Dermis microvascular lymphatic vessel endothelial cell (primary cell): Measurements from ENCODE around the gene HLA-DPB1. TPM values are rescaled to one million over a fixed set of nuclear protein-coding genes. Genes with fewer than 3 reads are reported as not detected.
"Not testable (repeated sequence)": the region's sequence is repeated elsewhere in the genome, so short reads cannot be mapped to it uniquely, and the experiment has no call there.

Experiments
- DNase-seq, 2 donors: peaks; one replicate each; pipeline versions ENCODE4 v3.0.0 to v3.0.0-alpha.2; 2010; ENCODE audit warnings: low read depth in 2 of 2
- total RNA-seq: library from RNA; depleted of rRNA; stranded (reverse); fragments of >200 nt; gene quantifications from 2 replicates; pipeline ENCODE4 v1.2.1, GENCODE V29; 2014

The HLA-DPB1 gene
- 10.9 and 13.4 TPM in 2 replicates for total RNA-seq

DNA sequence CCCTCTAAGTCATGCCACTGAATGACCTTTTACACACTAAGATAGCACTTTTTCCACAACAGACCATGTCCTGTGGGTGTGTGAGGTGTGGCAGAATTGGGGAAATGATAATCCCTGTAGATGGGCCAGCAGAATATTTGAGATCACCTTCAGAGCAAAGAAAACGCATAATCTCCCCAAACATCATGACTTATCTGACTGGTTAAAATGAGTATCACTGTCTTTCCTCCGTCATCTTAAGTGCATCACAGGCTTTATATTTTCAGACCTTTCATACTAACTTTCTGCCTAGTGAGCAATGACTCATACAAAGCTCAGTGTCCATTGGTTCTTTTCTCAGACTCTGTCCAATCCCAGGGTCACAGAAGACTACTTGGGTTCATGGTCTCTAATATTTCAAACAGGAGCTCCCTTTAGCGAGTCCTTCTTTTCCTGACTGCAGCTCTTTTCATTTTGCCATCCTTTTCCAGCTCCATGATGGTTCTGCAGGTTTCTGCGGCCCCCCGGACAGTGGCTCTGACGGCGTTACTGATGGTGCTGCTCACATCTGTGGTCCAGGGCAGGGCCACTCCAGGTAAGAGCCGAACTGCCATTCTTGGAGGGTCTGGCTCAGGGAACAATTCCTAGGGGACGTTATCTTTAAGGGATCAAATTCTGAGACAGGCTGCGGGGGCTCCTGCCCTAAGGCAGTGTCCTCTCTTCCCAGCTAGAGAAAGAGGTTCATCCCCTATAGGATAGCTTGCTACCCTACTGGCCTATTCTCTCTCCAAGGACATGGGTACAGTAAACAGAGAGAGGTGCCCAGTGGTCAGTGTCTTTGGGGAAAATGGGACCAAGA, at the start of gene HLA-DPB1:
HLA-DPB1 (plus strand) TSS at position 423 of the 838 bp plus-strand sequence; CDS start at position 475, 52 bp downstream.
- peak; percentile 32 to 57 for DNase-seq

DNA sequence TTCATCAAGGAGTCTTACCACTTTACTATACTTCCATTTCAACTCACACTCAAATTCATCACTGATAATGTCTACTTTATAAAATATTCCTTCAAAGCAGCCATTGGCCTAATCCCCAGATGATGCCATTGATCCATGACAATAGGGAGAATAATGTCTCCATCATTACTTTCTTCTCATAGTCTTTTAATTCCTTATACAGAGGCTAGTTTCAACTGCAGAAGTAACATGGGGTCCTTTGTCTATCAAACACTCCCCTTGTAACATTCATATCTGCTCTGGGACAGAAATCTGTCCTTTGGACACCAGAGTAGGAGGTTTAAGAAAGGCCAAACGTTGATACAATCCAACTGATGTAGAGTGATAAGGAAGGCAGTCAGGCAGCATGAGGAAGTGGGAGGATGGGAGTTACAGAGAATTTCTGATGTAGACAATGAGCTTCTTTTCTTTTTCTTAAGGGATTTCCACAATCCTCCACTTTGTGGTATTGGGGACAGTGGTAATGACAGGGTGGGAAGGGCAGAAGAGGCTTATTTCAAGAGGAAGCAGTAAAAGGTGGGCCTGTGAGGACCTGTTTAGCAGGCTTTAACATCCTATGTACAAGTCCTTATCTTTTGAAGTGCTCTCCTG, 47.5 kb upstream of the HLA-DPB1 start:
- DNase-seq, result no peak

GRCh38 chr6:33029328-33030184, 46.2 kb upstream of the HLA-DPB1 start:
- no peak for DNase-seq

GRCh38 chr6:33030245-33030644, 45.5 kb upstream of the HLA-DPB1 start:
- no peak for DNase-seq

DNA sequence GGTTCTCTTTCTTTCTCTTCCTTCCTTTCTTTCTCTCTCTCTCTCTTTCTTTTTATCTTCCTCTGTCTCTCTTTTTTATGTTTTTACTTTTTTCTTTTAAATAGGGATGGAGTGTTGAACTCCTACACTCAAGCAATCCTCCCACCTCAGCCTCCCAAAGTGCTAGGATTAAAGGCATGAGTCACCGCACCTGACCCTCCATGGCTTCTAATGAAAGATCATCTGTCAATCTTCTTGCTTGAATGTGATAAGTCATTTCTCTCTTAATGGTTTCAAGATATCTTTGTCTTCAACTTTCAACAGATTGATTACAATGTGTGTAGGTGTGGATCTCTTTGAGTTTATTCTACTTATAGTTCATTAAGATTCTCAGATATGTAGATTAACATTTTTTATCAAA, 41.2 kb upstream of the HLA-DPB1 start:
- no peak for DNase-seq

DNA sequence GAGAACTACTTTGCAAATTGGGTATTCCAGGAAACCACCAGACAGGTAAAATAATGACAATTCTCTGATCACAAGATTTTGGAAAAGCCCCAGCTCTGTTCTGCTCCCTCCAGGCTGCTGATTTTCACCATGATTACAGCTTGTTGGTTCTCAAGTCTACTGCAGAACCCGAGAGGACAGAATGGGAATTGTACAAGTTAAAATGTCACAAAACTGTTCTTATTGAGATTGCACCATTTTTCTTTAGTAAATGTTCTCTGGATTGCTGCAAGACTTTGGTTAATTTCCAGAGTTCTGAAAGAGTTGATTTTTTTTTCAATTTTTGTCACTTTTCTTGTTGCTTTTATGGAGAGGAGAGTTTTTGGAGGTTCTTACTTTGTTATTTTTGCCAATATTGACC, 39.3 kb upstream of the HLA-DPB1 start:
- DNase-seq, result no peak

GRCh38 chr6:33040157-33040556, 35.6 kb upstream of the HLA-DPB1 start:
- no peak for DNase-seq

- no peak for DNase-seq
Observed at GRCh38 chr6:33049323-33050013, 26.3 kb upstream of the HLA-DPB1 start.

GRCh38 chr6:33050014-33050810, 25.6 kb upstream of the HLA-DPB1 start:
- no peak for DNase-seq

- no peak for DNase-seq
Observed at GRCh38 chr6:33052627-33053026, 23.2 kb upstream of the HLA-DPB1 start.

DNA sequence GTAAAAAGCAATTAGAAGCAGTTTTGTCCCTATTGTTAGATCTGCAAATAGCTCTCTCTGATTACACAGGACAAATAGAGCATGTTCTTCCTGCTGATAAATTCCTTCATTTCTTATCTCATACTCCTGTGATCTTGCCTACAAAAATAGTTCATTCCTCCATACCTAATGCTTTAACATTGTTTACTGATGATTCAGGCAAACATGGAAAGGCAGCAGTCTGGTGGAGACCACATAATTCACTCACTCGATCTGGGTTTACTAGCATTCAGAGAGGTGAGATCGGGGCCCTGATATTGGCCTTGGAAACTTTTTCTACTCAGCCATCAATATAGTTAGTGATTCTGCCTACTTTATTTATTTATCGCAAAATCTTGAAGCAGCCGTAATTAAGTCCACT, 22.6 kb upstream of the HLA-DPB1 start:
- DNase-seq, result no peak

GRCh38 chr6:33057222-33058150, 18.3 kb upstream of the HLA-DPB1 start:
- no peak for DNase-seq

- peak; percentile 9 to 32 for DNase-seq
Observed at GRCh38 chr6:33061987-33062386, 13.8 kb upstream of the HLA-DPB1 start.

DNA sequence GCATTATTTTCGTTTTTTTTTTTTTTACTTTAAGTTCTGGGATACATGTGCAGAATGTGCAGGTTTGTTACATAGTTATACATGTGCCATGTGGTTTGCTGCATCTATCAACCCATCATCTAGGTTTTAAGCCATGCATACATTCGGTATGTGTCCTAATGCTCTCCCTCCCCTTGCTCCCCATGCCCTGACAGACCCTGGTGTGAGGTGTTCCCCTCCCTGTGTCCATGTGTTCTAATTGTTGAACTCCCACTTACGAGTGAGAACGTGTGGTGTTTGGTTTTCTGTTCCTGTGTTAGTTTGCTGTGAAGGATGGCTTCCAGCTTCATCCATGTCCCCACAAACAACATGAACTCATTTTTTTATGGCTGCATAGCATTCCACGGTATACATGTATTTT, 12.4 kb upstream of the HLA-DPB1 start:
- DNase-seq, result not testable (repeated sequence)

DNA sequence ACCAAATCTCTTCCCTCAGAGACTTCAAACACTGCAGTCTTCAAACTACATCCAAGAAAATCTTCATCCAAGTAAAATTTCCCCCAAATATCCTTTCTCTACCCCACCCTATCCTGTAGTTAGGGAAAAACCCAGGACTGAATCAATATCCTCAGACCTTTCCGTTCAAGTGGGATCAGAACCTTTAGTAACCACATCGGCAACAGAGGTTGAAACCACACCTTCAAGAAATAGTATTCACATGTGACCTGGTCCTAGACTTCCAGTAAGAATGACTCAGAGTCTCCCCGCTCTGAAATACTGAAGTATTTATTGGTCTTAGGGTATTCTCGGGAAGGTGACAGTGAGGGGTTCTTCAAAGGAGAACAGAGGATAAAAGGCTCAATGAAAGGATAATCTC, 11.1 kb upstream of the HLA-DPB1 start:
- no peak for DNase-seq

- DNase-seq, result no peak
Observed at GRCh38 chr6:33065312-33065711, 10.5 kb upstream of the HLA-DPB1 start.

GRCh38 chr6:33066917-33067521, 8.8 kb upstream of the HLA-DPB1 start:
- no peak for DNase-seq

- no peak for DNase-seq
Observed at GRCh38 chr6:33069021-33069738, 6.6 kb upstream of the HLA-DPB1 start.
